HPDE6-E6E7 (cell line): ENCODE measurements around the gene DGKI.

Source experiments
- DNase-seq: peaks from one replicate; pipeline ENCODE4 v3.0.0; 2011; ENCODE audit warnings: missing footprints; ENCODE audit errors: extremely low spot score

Gene DGKI

GRCh38 chr7:137871170-137871915 is 24.6 kb upstream of the DGKI start:
- no peak for DNase-seq

- DNase-seq = no peak
Observed at GRCh38 chr7:137870684-137871083, 23.9 kb upstream of the DGKI start.

DNA sequence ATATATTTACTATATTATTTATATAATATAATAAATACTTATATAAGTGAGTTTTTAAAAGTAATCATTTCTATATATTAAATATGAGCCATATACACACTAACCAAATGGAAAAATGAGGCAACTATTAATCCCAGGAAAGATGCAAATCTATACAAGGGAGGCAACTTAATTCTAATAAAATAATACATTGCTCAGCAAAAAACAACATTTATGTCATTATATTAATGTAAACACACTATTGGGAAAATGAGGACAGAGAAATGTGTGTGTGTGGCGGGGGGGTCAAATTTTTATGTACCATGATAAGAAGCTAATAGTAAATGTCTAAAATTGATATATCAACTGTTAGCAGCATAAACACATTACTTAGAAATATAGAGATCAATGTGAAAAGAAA is 23.3 kb upstream of the DGKI start:
- DNase-seq = no peak

- no peak for DNase-seq
Observed at GRCh38 chr7:137869260-137869659, 22.5 kb upstream of the DGKI start.

DNA sequence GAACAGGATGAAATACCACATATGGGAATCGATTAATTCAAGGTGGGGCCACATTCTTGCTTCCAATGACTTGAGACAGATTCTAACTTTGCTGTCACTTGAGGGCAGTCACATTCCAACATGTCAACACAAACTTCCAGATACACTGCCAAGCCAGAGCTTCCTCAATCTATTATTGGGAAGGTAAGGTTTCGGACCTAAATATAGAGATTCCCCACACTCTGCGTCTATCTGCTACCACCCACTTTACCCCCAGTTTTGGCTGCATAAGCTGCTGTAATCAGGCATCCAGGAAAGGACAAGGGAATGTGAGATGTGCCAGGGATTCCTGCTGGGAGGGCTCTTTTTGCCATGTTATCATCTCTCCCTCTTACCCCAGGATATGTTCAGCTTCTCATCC is 20.5 kb upstream of the DGKI start:
- no peak for DNase-seq

DNA sequence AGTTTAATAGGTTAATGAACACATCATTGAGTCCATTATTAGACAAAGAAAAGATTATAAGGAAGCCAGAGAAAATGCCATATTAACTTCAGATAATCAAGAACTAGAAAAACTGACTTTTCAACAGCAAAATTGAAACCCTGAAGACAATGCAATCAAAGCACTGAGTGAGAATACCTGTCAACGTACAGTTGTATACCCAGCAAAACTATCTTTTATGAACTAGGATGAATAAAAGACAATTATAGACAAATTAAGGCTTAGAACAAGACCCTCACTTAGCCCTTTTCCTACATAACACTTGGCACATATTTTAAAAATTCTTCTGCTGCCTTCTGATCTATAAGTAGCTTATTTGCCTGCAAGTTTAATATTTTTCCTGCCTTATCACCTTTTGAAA is 19.0 kb upstream of the DGKI start:
- DNase-seq = no peak

- no peak for DNase-seq
Observed at GRCh38 chr7:137862964-137863363, 16.2 kb upstream of the DGKI start.

DNA sequence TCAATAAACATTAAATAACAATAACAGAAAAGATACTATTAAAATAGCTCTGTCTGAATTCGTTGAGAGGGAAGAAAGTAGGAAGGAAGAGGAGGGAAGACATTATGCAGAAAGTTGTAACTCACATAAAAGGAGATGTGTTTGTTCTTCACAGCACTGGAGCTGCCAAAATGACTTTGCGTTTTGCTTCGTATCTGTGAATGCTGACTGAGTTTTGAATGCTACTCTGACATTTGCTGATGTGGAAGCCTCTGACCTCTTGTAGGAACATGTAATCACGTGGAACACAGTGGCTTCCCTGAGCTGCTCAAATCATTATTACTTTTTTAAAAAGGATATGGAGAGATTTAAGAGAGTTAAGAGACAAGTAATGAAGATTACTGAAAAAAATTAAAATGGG is 15.6 kb upstream of the DGKI start:
- DNase-seq = no peak

GRCh38 chr7:137860542-137860941 is 13.8 kb upstream of the DGKI start:
- DNase-seq = no peak

DNA sequence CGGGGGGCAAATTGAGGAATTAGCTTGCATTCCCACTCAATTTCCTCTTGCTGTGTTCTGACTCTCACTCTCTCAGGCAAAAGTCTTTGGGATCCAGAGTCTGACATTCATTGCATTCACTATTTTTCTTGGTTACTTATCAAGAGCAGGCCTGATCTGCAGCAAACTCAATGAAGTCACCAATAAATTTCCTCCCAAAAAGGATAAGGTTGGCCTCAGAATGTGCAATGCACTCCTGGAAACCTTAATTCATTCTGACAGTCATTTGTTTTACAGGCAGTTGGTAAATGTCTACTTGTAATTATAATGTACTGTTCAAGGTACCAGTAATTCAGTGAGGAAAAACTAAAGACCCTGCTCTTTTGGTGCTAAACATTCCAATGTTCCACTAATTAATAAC is 6.3 kb upstream of the DGKI start:
- no peak for DNase-seq

- no peak for DNase-seq
Observed at GRCh38 chr7:137852108-137852507, 5.3 kb upstream of the DGKI start.

DNA sequence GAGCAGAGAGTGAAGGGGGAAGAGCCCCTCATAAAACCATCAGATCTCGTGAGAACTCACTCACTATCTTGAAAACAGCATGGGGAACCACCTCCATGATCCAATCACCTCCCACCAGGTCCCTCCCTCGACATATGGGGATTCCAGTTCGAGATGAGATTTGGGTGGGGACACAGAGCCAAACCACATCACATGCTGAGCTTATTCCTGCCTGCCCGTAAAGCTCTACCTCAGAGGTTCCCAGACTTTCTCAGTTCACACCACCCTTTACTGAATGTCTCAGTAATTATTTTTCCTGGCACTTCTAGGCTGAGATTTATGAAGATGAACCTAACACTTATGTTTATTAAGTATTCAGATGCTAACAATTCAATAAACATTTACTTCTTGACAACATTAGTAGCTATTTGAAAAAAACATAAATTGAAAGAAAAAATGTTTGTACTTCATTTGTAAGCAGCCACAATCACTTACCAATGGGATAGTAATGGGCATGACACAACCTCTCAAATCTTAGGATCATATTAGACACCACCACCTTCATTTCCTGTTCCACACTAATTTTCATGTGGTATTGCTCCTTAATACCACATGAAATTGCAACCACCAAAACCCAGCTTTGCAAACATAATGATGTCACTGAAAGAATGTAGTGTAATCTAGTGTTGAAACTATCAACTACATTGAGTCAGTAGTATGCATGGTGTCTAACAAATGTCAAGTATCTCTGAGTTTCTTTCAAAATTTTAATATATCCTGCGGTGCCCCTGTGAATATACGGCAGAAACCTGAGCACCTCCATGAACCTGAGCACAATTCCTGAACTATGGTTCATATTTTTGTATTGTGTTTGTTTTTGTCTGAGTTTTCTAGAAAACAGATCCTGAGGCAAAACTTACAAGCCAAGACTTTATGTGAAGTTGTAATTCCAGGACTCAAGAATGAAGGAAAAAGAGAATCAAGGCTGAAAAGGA is 4.5 kb upstream of the DGKI start:
- no peak for DNase-seq

GRCh38 chr7:137850571-137850970 is 3.8 kb upstream of the DGKI start:
- no peak for DNase-seq

- DNase-seq = no peak
Observed at GRCh38 chr7:137848095-137848494, 1.3 kb upstream of the DGKI start.

DNA sequence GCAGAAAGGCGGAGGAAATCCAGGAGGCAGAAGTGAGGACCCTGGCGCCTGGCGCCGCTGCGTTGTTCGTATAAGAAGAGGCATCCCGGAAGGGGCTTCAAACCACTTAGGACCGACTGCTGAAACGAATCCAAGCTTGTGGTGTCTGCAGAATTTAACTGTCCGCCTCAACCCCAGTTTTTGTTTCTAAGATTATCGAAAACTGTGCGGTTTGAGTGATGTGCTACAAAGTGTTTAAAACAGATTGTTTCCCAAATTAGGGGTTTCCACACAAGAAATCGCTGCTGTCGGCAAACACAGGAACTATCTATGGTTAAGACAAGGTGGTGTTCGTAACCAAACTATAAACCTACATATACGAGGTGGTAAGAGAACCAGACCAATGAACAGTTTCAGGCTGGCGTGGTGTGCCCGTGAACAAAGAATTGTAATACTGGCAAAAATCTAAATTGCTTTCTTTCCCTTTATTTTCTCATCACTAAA is 835 bp upstream of the DGKI start:
- no peak for DNase-seq

DNA sequence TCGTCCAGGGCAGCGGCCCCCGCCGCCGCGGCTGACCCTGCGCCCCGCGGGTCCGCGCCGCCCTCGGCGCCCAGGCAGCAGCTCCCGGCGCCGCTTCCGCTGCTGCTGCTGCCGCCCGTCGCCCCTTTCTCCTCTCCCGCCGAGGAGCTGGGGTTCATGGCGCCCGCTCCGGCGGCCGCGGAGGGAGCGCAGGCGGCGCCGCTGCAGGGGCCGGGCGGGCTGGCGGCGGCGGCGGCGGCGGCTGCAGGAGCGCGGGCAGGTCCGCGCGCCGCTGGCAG is 286 bp downstream of the DGKI start:
- no peak for DNase-seq

GRCh38 chr7:137844677-137845425 is 1.9 kb downstream of the DGKI start:
- DNase-seq = no peak

GRCh38 chr7:137839903-137840779 is 6.6 kb downstream of the DGKI start:
- DNase-seq = no peak

DNA sequence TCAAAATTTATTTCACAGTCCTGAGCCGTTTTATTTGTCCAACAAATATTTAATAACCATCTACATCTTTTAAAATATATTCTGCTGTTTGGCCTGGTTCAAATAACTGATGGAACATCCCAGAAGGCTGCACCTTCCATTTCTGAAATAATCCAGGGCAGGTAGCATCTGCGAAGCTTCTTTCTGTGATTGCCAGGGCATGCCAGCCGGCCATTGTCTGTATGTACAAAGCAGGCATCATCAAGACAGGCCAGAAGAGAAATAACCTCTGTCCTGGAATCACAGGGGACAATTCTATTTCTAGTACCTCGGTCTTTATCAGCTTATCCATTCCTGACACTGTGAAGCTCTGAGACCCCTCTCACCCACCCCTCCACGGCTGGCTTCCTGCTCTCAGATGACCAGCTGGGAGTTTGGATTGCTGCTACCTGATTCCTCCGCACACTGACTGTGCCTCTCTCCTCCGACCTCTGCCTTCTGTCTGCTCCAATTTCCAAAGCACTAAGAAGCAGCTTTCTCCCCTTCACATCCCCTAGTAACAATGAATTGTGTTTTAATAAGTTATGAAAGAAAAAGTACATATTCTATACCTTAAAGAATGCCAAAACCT is 8.0 kb downstream of the DGKI start:
- no peak for DNase-seq

DNA sequence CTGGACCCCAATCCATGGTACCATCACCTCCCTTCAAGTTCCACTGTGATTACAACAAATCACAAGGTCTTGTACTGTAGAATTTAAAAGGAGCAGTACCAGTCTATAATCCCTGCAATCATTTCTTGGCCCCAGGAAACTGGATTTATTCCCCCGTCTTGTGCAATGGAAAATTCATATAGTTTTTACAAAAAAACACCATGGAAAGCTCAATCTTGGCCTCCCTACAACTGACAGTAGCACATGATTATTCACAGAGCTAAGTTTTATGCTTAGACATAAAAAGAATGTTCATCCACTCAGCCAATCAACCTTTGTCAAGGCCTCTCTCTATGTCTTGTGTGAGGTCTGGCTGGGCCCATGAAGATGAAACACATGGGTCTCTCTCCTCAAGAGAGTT is 10.2 kb downstream of the DGKI start:
- DNase-seq = no peak

GRCh38 chr7:137836113-137836509 is 10.7 kb downstream of the DGKI start:
- DNase-seq = no peak
